Activated CD4-positive, alpha-beta T cell treated with anti-CD3 and anti-CD28 coated beads, Interleukin-10, Interleukin-2, amounts not matched to agents 100 ng/mL and 50 ng/mL, durations not matched to agents 16 hours and 8 hours (primary cell): Measurements from ENCODE around the gene ARFGAP2.

Source experiments
- DNase-seq: peaks from one replicate; pipeline ENCODE4 v3.0.0-alpha.2; 2020

ARFGAP2 gene

GRCh38 chr11:47166368-47166767 is 10.3 kb downstream of the ARFGAP2 start:
- no peak for DNase-seq

- no peak for DNase-seq
Measured at GRCh38 chr11:47165253-47165840, 11.3 kb downstream of the ARFGAP2 start.

- no peak for DNase-seq
Measured at GRCh38 chr11:47164321-47164720, 12.4 kb downstream of the ARFGAP2 start.

- no peak for DNase-seq
Measured at GRCh38 chr11:47163898-47164297, 12.8 kb downstream of the ARFGAP2 start.

- no peak for DNase-seq
Measured at GRCh38 chr11:47163193-47163592, 13.5 kb downstream of the ARFGAP2 start.

GRCh38 chr11:47162426-47162825 is 14.3 kb downstream of the ARFGAP2 start:
- DNase-seq: no peak

- DNase-seq: no peak
Measured at GRCh38 chr11:47161890-47162289, 14.8 kb downstream of the ARFGAP2 start.

GRCh38 chr11:47161134-47161854 is 15.4 kb downstream of the ARFGAP2 start:
- DNase-seq: peak; percentile 69

- no peak for DNase-seq
Measured at GRCh38 chr11:47160753-47161133, 15.9 kb downstream of the ARFGAP2 start.

GRCh38 chr11:47158242-47158641 is 18.4 kb downstream of the ARFGAP2 start:
- no peak for DNase-seq

GRCh38 chr11:47157805-47158204 is 18.9 kb downstream of the ARFGAP2 start:
- DNase-seq: no peak

GRCh38 chr11:47156951-47157350 is 19.7 kb downstream of the ARFGAP2 start:
- no peak for DNase-seq

GRCh38 chr11:47156333-47156732 is 20.3 kb downstream of the ARFGAP2 start:
- DNase-seq: no peak

- DNase-seq: no peak
Measured at GRCh38 chr11:47155879-47156278, 20.8 kb downstream of the ARFGAP2 start.

GRCh38 chr11:47154616-47155570 is 21.8 kb downstream of the ARFGAP2 start:
- DNase-seq: peak; percentile 32

- peak; percentile 60 for DNase-seq
Measured at GRCh38 chr11:47152953-47153950, 23.4 kb downstream of the ARFGAP2 start.

GRCh38 chr11:47152126-47152952 is 24.3 kb downstream of the ARFGAP2 start:
- DNase-seq: no peak

GRCh38 chr11:47149782-47150181 is 26.9 kb downstream of the ARFGAP2 start:
- DNase-seq: no peak

- no peak for DNase-seq
Measured at GRCh38 chr11:47148903-47149531, 27.7 kb downstream of the ARFGAP2 start.

GRCh38 chr11:47148270-47148669 is 28.4 kb downstream of the ARFGAP2 start:
- DNase-seq: no peak

- DNase-seq: no peak
Measured at GRCh38 chr11:47147681-47148080, 29.0 kb downstream of the ARFGAP2 start.
